Tongue (tissue), 2 donors: ENCODE results near the gene PTPN13. TPM values are rescaled to one million over a fixed set of nuclear protein-coding genes. Genes with fewer than 3 reads are reported as not detected.
A peak's percentile ranks its signal among the peaks of the same experiment; 100 is the strongest.

ENCODE experiments used
- DNase-seq: peaks from one replicate; pipeline ENCODE4 v3.0.0-alpha.2; 2015
- total RNA-seq: library from RNA; depleted of rRNA; stranded (reverse); fragments of >200 nt; gene quantifications from one replicate; pipeline ENCODE4 v1.2.3, GENCODE V29; 2014

The PTPN13 gene
- total RNA-seq, 1 donor from 2014 or later = 32.8 TPM

- DNase-seq = no peak
Observed at GRCh38 chr4:86818841-86819240, 224.7 kb downstream of the PTPN13 start.

- DNase-seq = no peak
Observed at GRCh38 chr4:86819561-86819960, 225.4 kb downstream of the PTPN13 start.

GRCh38 chr4:86821151-86821550 is 227.0 kb downstream of the PTPN13 start:
- no peak for DNase-seq

GRCh38 chr4:86822136-86822535 is 228.0 kb downstream of the PTPN13 start:
- DNase-seq = no peak

DNA sequence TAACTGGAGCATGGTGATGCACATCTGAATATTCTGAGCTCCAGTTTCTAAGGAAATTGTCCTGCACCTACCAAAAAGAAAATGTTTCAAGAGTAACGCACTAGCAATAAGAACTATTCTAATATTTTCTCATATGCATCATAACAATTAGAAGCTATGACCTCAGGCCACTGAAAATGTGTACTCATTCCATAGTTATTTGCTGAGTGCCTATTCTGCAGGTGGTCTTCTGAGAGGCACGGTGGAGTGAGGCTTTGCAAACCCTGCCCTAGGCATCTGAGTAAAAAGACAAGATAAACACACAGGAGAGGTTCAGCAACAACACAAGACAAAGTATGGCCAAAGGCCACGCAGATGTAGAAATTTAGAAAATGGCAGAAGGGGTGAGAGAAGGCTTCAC is 231.4 kb downstream of the PTPN13 start:
- no peak for DNase-seq

DNA sequence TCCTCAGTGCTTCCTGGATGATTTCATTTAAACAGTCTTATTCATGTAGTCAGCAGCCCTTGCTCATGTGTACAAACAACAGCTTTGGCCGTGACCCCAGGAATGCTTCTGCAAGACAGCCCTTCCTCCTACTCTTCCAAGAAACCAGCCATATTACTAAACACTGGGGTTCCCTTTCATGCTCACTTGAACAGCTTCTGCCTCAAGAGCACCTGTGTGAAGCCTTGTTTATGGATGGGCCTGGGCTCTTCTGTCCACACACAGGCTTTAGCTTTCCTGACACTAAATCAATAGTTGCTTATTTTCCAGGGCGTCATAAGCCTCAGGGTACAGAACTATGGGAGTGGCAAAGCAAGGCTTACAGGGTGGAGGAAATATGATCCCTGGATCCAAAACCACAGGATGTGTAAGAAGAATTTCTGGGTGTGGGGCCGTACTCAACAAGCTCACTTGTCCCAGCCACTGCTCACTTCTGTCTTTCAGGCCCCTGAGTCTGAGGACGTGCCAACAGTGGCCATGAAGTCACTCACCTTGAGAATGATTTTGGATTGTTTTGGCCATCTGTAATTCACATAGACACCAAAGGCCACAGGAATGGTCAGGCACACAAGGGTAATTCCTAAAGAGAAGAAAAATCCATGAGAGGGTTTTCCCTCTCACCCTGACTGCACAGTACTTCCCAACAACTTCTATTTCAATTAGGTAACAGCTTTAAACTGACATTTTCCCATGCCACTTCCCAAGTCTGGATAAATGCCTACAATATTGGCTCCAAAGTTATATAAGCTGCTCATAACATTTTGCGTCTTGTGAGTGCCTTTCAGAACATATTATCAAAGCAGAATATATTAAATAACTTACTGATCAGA is 237.4 kb downstream of the PTPN13 start:
- peak; percentile 34 for DNase-seq

DNA sequence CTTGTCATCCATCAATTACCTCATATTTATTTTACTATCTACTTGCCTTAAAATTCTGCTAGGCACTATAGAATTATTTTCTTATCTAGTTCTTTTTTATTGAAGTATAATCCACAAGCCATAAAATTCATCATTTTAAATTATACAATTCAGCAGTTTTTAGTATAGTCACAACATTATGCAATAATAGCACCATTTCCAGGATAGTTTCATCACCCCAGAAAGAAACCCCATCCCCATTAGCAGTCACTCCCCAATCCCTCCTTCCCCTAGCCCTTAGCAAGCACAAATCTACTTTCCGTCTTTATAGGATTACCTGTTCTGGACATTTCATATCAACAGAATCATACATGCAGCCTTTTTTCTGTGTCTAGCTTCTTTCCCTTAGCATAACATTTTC is 239.5 kb downstream of the PTPN13 start:
- no peak for DNase-seq

- DNase-seq = no peak
Observed at GRCh38 chr4:86834901-86835300, 240.8 kb downstream of the PTPN13 start.

GRCh38 chr4:86835677-86836076 is 241.6 kb downstream of the PTPN13 start:
- no peak for DNase-seq

- DNase-seq = no peak
Observed at GRCh38 chr4:86837691-86838503, 243.8 kb downstream of the PTPN13 start.

DNA sequence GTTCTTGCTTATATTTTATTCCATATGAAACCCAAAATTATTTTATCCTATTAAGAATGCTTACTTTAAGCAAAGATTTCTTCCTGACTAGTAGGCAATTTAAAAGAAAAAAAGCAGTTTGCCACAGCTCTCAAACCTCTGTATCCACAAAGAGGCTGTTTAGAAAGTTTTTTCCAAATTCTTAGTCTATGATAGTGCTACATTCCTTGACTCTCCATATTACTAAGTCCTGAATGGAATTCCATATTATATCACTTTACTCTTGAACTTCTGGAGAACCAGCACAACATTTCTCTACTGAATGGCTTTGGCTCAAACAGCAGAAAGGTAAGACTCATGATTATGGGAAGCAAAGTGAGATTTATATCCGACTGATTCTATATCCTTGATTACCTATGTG is 246.7 kb downstream of the PTPN13 start:
- no peak for DNase-seq

DNA sequence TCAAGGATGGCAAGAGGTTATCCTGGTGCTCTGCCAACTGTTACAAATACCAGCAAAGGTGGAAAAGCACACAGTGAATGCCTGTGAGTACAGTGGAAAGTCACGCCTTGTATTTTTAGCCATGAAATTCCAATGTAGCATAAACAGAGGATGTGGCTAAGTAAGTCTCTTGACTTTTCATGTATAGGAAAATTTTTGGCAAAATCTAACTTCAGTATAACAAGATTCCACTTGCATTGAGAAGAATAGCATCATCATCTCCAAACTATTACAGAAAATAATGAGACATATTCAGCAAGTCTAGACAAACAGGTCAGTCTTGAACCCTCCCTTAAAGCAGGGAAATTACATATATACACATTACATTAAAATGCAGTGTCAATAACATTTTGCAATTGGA is 247.2 kb downstream of the PTPN13 start:
- DNase-seq = no peak

DNA sequence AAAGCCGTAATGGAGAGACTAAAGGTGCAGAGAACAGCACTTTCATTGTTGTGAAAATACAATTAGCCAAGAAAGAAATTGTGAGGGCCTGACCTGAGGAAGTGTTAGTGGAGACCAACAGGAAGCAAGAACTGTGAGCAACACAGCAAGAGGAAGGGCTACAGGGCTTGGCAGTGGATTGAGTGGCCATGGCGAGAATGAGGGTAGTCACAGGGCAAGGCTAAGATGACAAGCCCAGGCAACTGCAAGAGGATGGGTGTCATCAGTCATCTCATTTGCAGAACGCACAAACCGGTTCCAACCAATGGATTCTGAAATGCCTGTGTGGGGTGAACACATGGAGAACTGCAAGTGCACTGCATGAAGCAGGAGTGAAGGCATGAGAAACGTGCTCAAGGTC is 251.5 kb downstream of the PTPN13 start:
- no peak for DNase-seq

GRCh38 chr4:86846921-86847320 is 252.8 kb downstream of the PTPN13 start:
- DNase-seq = no peak

GRCh38 chr4:86847571-86847970 is 253.5 kb downstream of the PTPN13 start:
- no peak for DNase-seq

GRCh38 chr4:86848136-86848535 is 254.0 kb downstream of the PTPN13 start:
- DNase-seq = no peak

DNA sequence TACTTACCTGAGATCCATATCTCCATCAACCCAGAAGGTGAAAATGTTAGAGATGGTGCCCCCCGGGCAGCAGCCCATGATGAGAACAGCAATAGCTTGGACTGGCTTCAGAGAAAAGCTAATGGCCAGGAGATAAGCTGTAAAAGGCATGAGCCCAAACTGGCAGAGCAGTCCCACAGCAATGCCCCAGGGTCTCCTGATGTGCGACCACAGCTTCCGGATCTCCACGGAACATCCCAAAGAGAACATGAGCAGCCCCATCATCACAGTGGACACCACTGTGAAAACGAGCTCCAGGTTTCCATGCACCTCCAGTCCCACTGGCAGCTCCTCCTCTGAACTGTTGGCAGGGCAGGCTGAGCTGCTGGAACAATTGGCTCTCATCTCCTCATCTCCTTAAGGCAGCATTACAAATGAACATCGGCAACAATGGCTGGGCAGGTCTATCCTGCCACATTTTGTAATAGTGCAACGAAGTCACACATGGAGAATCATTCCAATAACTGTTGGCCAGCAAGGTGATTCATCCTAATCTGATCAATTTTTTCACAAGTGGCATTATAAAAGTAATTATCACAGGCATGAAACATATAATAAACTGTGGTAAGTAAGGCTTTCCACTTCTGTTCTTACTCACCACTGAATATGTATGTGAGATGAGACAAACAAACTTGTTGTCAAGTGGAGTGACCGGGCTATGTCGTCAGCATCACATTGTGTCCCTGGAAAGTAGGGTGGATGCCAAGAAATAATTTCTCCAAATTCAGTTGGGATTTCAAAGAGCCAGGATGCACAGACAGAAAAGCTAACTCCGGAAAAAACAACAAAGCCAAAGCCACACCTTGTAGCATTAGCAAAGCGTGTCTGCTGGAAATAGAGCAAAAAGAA is 254.9 kb downstream of the PTPN13 start, which contains the start of gene SLC10A6:
TSS of gene SLC10A6 (minus strand) at position 653 of the 888 bp plus-strand sequence. CDS start at position 384, 269 bp downstream.
- peak; percentile 38 for DNase-seq

- no peak for DNase-seq
Observed at GRCh38 chr4:86853209-86853608, 259.1 kb downstream of the PTPN13 start.

DNA sequence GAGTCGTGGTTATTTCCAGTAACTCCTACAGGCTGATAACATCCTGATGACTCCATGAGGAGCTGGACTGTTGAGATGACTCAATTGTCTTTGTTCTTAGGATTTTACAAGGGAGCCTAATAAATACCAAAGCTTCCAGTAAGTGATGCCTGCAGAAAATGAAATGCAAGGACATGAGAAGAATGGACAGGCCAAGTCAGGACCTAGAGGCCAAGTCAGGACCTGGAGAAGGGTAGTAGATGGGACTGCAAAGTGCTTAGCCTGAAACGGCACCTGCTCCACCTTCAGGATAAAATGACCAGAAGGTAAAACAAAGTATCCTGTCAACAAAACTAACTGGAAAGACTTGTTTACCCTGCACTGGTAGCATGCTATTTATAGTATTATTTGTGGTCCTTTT is 261.5 kb downstream of the PTPN13 start:
- no peak for DNase-seq

DNA sequence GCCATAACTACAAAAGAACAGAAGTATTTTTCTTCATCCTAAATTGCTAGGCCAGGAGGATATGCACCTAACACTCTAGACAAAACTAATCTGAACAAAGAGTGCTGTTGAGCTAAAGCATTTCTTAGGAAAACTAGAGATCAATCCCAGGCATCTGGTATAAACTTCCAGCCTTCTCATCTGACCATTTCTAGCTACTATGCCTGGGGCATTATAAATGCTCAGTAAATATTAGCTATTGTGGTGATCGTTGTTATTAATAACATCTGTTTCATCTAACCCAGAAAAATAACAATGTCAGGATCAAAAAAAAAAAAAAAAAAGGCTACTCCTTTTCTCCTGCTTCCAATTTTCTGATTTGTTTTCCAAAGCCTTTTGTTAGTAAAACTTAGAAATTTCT is 262.8 kb downstream of the PTPN13 start:
- no peak for DNase-seq

- no peak for DNase-seq
Observed at GRCh38 chr4:86857341-86858052, 263.4 kb downstream of the PTPN13 start.
